ENCODE data around the gene CSF3R.

CSF3R gene

GRCh38 chr1:36471830-36472641 lies 10.7 kb downstream of the CSF3R start:
- Histone ChIP-seq H2AFZ (ENCODE audit: low read depth, low read length) (no peak overlapping the region), H3K36me3 (ENCODE audit: control insufficient read depth in 1 of 2, insufficient read depth in 2 of 2, low read depth in 1 of 2, low read length in 2 of 2) (no peaks in the 10 kb centered on the region), H3K23ac (ENCODE audit: low read length in 2 of 2) (no peak overlapping the region), H2BK5ac (ENCODE audit: low read depth, low read length, poor library complexity, severe bottlenecking) (no peak overlapping the region), H4K8ac (ENCODE audit: low read length) (no peak overlapping the region), H3K9ac (ENCODE audit: low read length) (no peak overlapping the region), H3K4me1 (ENCODE audit: control insufficient read depth, insufficient read depth, low read depth, low read length) (no peaks in the 10 kb centered on the region), H3K27me3 (ENCODE audit: control insufficient read depth in 1 of 2, insufficient read depth in 1 of 2, low read length in 2 of 2) (peaks cover 11 to 28% of the 10 kb centered on the region in 2 experiments), H3K4ac (ENCODE audit: low read depth in 1 of 2, low read length in 2 of 2) (no peak overlapping the region), H3K4me3 (ENCODE audit: insufficient read depth in 1 of 2, low read depth in 1 of 2, low read length in 2 of 2) (no peak overlapping the region), H3K4me2 (ENCODE audit: low read length, poor library complexity, severe bottlenecking) (no peak overlapping the region), H3K18ac (ENCODE audit: low read depth in 1 of 2, low read length in 2 of 2) (no peak overlapping the region), H3K9me3 (ENCODE audit: control insufficient read depth, low read length) (no peaks in the 10 kb centered on the region), H4K91ac (ENCODE audit: low read length) (no peak overlapping the region), H3K27ac (ENCODE audit: low read length, poor library complexity, severe bottlenecking) (no peak overlapping the region), H2BK120ac (ENCODE audit: low read depth, low read length) (no peak overlapping the region), H2BK15ac (ENCODE audit: low read depth, poor library complexity, severe bottlenecking) (no peak overlapping the region), H2BK12ac (ENCODE audit: low read length in 2 of 2) (no peak overlapping the region), H3K79me1 (replicated peaks; ENCODE audit: low read length, poor library complexity, severe bottlenecking) (no peaks in the 10 kb centered on the region), H2AK5ac (ENCODE audit: low read length, severe bottlenecking) (no peak overlapping the region), H3K14ac (ENCODE audit: low read length in 2 of 2) (no peak overlapping the region)
- 83% methylated on average over 22 of the region's 22 CpGs for WGBS
- no peak for DNase-seq

GRCh38 chr1:36469163-36469562 lies 13.6 kb downstream of the CSF3R start:
- no peak overlapping the region for H2AFZ ChIP-seq (ENCODE audit: low read depth, low read length)
- H2AK5ac ChIP-seq (ENCODE audit: low read length, severe bottlenecking), result no peak overlapping the region
- no peak overlapping the region for H2BK12ac ChIP-seq (ENCODE audit: low read length in 2 of 2)
- H3K36me3 ChIP-seq (ENCODE audit: control insufficient read depth in 1 of 2, insufficient read depth in 2 of 2, low read depth in 1 of 2, low read length in 2 of 2), result no peaks in the 10 kb centered on the region
- no peak overlapping the region for H3K14ac ChIP-seq (ENCODE audit: low read length in 2 of 2)
- no peak overlapping the region for H3K9ac ChIP-seq (ENCODE audit: low read length)
- no peak overlapping the region for H2BK120ac ChIP-seq (ENCODE audit: low read depth, low read length)
- H4K91ac ChIP-seq (ENCODE audit: low read length), result no peak overlapping the region
- H4K8ac ChIP-seq (ENCODE audit: low read length), result no peak overlapping the region
- DNase-seq, result no peak
- no peak overlapping the region for H3K4me3 ChIP-seq (ENCODE audit: insufficient read depth in 1 of 2, low read depth in 1 of 2, low read length in 2 of 2)
- H2BK15ac ChIP-seq (ENCODE audit: low read depth, poor library complexity, severe bottlenecking), result peak overlapping the region; percentile 15
- no peak overlapping the region for H3K27ac ChIP-seq (ENCODE audit: low read length, poor library complexity, severe bottlenecking)
- H3K9me3 ChIP-seq (ENCODE audit: control insufficient read depth, low read length), result no peaks in the 10 kb centered on the region
- no peak overlapping the region for H2BK5ac ChIP-seq (ENCODE audit: low read depth, low read length, poor library complexity, severe bottlenecking)
- H3K27me3 ChIP-seq (ENCODE audit: control insufficient read depth in 1 of 2, insufficient read depth in 1 of 2, low read length in 2 of 2), result peaks cover 11 to 13% of the 10 kb centered on the region in 2 experiments
- H3K4me1 ChIP-seq (ENCODE audit: control insufficient read depth, insufficient read depth, low read depth, low read length), result peaks cover 3% of the 10 kb centered on the region
- no peak overlapping the region for H3K18ac ChIP-seq (ENCODE audit: low read depth in 1 of 2, low read length in 2 of 2)
- no peak overlapping the region for H3K4ac ChIP-seq (ENCODE audit: low read depth in 1 of 2, low read length in 2 of 2)
- H3K79me1 ChIP-seq (replicated peaks; ENCODE audit: low read length, poor library complexity, severe bottlenecking), result no peaks in the 10 kb centered on the region
- H3K23ac ChIP-seq (ENCODE audit: low read length in 2 of 2), result no peak overlapping the region
- WGBS, result 73% methylated on average over 1 of the region's 2 CpGs
- no peak overlapping the region for H3K4me2 ChIP-seq (ENCODE audit: low read length, poor library complexity, severe bottlenecking)

- H3K23ac ChIP-seq (ENCODE audit: low read length in 2 of 2), result no peak overlapping the region
- WGBS, result 91% methylated on average over 9 of the region's 10 CpGs
- H2BK120ac ChIP-seq (ENCODE audit: low read depth, low read length), result peak overlapping the region; percentile 37
- H3K9ac ChIP-seq (ENCODE audit: low read length), result no peak overlapping the region
- H2AK5ac ChIP-seq (ENCODE audit: low read length, severe bottlenecking), result no peak overlapping the region
- peak overlapping the region; percentile 64 for H2BK15ac ChIP-seq (ENCODE audit: low read depth, poor library complexity, severe bottlenecking)
- H3K27ac ChIP-seq (ENCODE audit: low read length, poor library complexity, severe bottlenecking), result no peak overlapping the region
- peak overlapping the region; percentile 62 for H4K91ac ChIP-seq (ENCODE audit: low read length)
- no peaks in the 10 kb centered on the region for H3K9me3 ChIP-seq (ENCODE audit: control insufficient read depth, low read length)
- no peak overlapping the region for H3K4me2 ChIP-seq (ENCODE audit: low read length, poor library complexity, severe bottlenecking)
- H3K4me1 ChIP-seq (ENCODE audit: control insufficient read depth, insufficient read depth, low read depth, low read length), result peaks cover 7% of the 10 kb centered on the region
- no peak overlapping the region for H3K14ac ChIP-seq (ENCODE audit: low read length in 2 of 2)
- H2AFZ ChIP-seq (ENCODE audit: low read depth, low read length), result no peak overlapping the region
- peaks cover under 1 to 4% of the 10 kb centered on the region in 2 experiments for H3K27me3 ChIP-seq (ENCODE audit: control insufficient read depth in 1 of 2, insufficient read depth in 1 of 2, low read length in 2 of 2)
- no peak overlapping the region for H3K18ac ChIP-seq (ENCODE audit: low read depth in 1 of 2, low read length in 2 of 2)
- no peak for DNase-seq
- no peak overlapping the region for H2BK5ac ChIP-seq (ENCODE audit: low read depth, low read length, poor library complexity, severe bottlenecking)
- peaks cover 8% of the 10 kb centered on the region for H3K79me1 ChIP-seq (replicated peaks; ENCODE audit: low read length, poor library complexity, severe bottlenecking)
- H3K4ac ChIP-seq (ENCODE audit: low read depth in 1 of 2, low read length in 2 of 2), result no peak overlapping the region
- no peak overlapping the region for H3K4me3 ChIP-seq (ENCODE audit: insufficient read depth in 1 of 2, low read depth in 1 of 2, low read length in 2 of 2)
- H2BK12ac ChIP-seq (ENCODE audit: low read length in 2 of 2), result no peak overlapping the region
- H4K8ac ChIP-seq (ENCODE audit: low read length), result no peak overlapping the region
- H3K36me3 ChIP-seq (ENCODE audit: control insufficient read depth in 1 of 2, insufficient read depth in 2 of 2, low read depth in 1 of 2, low read length in 2 of 2), result no peaks in the 10 kb centered on the region
Measured at GRCh38 chr1:36467700-36468455, 14.8 kb downstream of the CSF3R start.

- H2AK5ac ChIP-seq (ENCODE audit: low read length, severe bottlenecking), result no peak overlapping the region
- peaks cover 7% of the 10 kb centered on the region for H3K4me1 ChIP-seq (ENCODE audit: control insufficient read depth, insufficient read depth, low read depth, low read length)
- H3K27ac ChIP-seq (ENCODE audit: low read length, poor library complexity, severe bottlenecking), result no peak overlapping the region
- no peak overlapping the region for H3K9ac ChIP-seq (ENCODE audit: low read length)
- peak overlapping the region; percentile 10 to 46 for H2BK12ac ChIP-seq (ENCODE audit: low read length in 2 of 2)
- peaks cover 12% of the 10 kb centered on the region for H3K79me1 ChIP-seq (replicated peaks; ENCODE audit: low read length, poor library complexity, severe bottlenecking)
- H3K23ac ChIP-seq (ENCODE audit: low read length in 2 of 2), result no peak overlapping the region
- H2BK5ac ChIP-seq (ENCODE audit: low read depth, low read length, poor library complexity, severe bottlenecking), result no peak overlapping the region
- no peak overlapping the region for H3K4ac ChIP-seq (ENCODE audit: low read depth in 1 of 2, low read length in 2 of 2)
- H3K4me2 ChIP-seq (ENCODE audit: low read length, poor library complexity, severe bottlenecking), result no peak overlapping the region
- no peak overlapping the region for H2BK15ac ChIP-seq (ENCODE audit: low read depth, poor library complexity, severe bottlenecking)
- no peak overlapping the region for H3K4me3 ChIP-seq (ENCODE audit: insufficient read depth in 1 of 2, low read depth in 1 of 2, low read length in 2 of 2)
- 100% methylated on average over 2 of the region's 4 CpGs for WGBS
- H4K91ac ChIP-seq (ENCODE audit: low read length), result no peak overlapping the region
- H3K36me3 ChIP-seq (ENCODE audit: control insufficient read depth in 1 of 2, insufficient read depth in 2 of 2, low read depth in 1 of 2, low read length in 2 of 2), result peaks cover 5% of the 10 kb centered on the region in 2 experiments
- H4K8ac ChIP-seq (ENCODE audit: low read length), result no peak overlapping the region
- H3K14ac ChIP-seq (ENCODE audit: low read length in 2 of 2), result no peak overlapping the region
- DNase-seq, result no peak
- peaks cover 0 to 4% of the 10 kb centered on the region in 2 experiments for H3K27me3 ChIP-seq (ENCODE audit: control insufficient read depth in 1 of 2, insufficient read depth in 1 of 2, low read length in 2 of 2)
- no peak overlapping the region for H2AFZ ChIP-seq (ENCODE audit: low read depth, low read length)
- H3K9me3 ChIP-seq (ENCODE audit: control insufficient read depth, low read length), result no peaks in the 10 kb centered on the region
- H3K18ac ChIP-seq (ENCODE audit: low read depth in 1 of 2, low read length in 2 of 2), result no peak overlapping the region
- H2BK120ac ChIP-seq (ENCODE audit: low read depth, low read length), result no peak overlapping the region
Measured at GRCh38 chr1:36467027-36467410, 15.7 kb downstream of the CSF3R start.

All from mesenchymal stem cell (in vitro differentiated cells and primary cell).